Measurements from ENCODE around the gene TMED7. TPM values are rescaled to one million over a fixed set of nuclear protein-coding genes. Genes with fewer than 3 reads are reported as not detected.

The TMED7 gene
- total RNA-seq, 1 experiment from 2014 or later: 57.0 TPM

GRCh38 chr5:115573133-115573532, 52.7 kb downstream of the TMED7 start:
- H3K27me3 ChIP-seq: no peaks in the 10 kb centered on the region
- no peaks in the 10 kb centered on the region for H3K36me3 ChIP-seq
- H3K4me3 ChIP-seq: no peak overlapping the region
- DNase-seq: no peak
- peaks cover 7% of the 10 kb centered on the region for H3K9me3 ChIP-seq

- Histone ChIP-seq H3K27me3 (no peaks in the 10 kb centered on the region), H3K9me3 (no peaks in the 10 kb centered on the region), H3K4me3 (no peak overlapping the region), H3K36me3 (no peaks in the 10 kb centered on the region)
- DNase-seq: no peak
Measured at GRCh38 chr5:115571441-115571878, 54.4 kb downstream of the TMED7 start.

GRCh38 chr5:115568668-115569067, 57.2 kb downstream of the TMED7 start:
- Histone ChIP-seq H3K36me3 (no peaks in the 10 kb centered on the region), H3K4me3 (no peak overlapping the region), H3K27me3 (no peaks in the 10 kb centered on the region), H3K9me3 (no peaks in the 10 kb centered on the region)
- DNase-seq: no peak

GRCh38 chr5:115565233-115565632, 60.6 kb downstream of the TMED7 start:
- peak; percentile 49 for DNase-seq
- Histone ChIP-seq H3K9me3 (no peaks in the 10 kb centered on the region), H3K4me3 (no peak overlapping the region), H3K36me3 (no peaks in the 10 kb centered on the region), H3K27me3 (no peaks in the 10 kb centered on the region)

Other genes starting within 250 kb of the TMED7 start
- gene FEM1C, start 81.3 kb downstream of the TMED7 start, total RNA-seq (2014; rRNA removed; shearing (Covaris generic); ENCODE audit: low replicate concordance): 12.4 and 23.6 TPM in 2 replicates
- gene TICAM2, start 23.6 kb downstream of the TMED7 start, total RNA-seq (2014; rRNA removed; shearing (Covaris generic); ENCODE audit: low replicate concordance): 1.2 and 6.3 TPM in 2 replicates
- not detected in 2 replicates for gene CDO1, start 190.6 kb upstream of the TMED7 start, total RNA-seq (2014; rRNA removed; shearing (Covaris generic); ENCODE audit: low replicate concordance)
- 102 and 108 TPM in 2 replicates for gene ATG12, start 215.5 kb upstream of the TMED7 start, total RNA-seq (2014; rRNA removed; shearing (Covaris generic); ENCODE audit: low replicate concordance)
- 50.5 and 177 TPM in 2 replicates for gene AP3S1, start 215.9 kb upstream of the TMED7 start, total RNA-seq (2014; rRNA removed; shearing (Covaris generic); ENCODE audit: low replicate concordance)

All from MG63 (cell line).